Hematopoietic multipotent progenitor cell treated with erythropoietin and hydrocortisone succinate and interleukin-3 and kit ligand, for 8 days (in vitro differentiated cells): ENCODE measurements around the gene TSPAN32.

Experiments used
- DNase-seq: peaks from one replicate; pipeline ENCODE4 v3.0.0-alpha.2; 2015

The TSPAN32 gene

DNA sequence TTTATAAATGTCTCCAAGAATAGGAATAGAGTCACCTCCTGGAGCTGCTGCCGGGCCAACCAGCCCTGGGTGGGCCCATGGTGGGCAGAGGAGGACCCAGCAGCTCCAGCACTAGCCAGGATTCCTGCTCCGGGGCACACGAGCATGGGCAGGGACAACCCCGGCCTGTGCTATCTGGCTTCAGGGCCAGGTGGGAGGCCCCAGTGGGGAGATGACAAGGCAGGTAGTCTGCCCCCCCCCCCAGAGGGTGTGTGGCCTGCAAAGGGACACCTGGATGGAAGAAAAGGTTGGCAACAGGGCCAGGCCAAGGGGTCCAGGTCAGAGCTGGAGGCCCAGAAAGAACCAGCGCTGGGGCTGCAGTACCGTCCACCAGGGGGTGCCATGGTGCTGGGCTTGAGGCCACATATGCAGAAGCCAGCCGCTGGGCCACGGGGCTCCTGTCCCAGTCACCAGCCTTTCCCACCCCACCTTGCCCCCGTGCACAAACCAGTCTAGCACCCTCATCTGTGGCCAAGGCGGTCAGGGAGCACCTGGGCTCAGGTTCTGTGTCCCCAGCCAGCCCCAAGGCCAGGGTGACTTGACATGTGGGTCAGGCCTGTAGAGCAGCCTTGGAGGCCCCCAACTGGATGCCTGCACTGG is 3.4 kb downstream of the TSPAN32 start:
- DNase-seq = peak; percentile 80

GRCh38 chr11:2305788-2306451 is 4.1 kb downstream of the TSPAN32 start:
- no peak for DNase-seq

GRCh38 chr11:2306452-2306823 is 4.6 kb downstream of the TSPAN32 start:
- no peak for DNase-seq

DNA sequence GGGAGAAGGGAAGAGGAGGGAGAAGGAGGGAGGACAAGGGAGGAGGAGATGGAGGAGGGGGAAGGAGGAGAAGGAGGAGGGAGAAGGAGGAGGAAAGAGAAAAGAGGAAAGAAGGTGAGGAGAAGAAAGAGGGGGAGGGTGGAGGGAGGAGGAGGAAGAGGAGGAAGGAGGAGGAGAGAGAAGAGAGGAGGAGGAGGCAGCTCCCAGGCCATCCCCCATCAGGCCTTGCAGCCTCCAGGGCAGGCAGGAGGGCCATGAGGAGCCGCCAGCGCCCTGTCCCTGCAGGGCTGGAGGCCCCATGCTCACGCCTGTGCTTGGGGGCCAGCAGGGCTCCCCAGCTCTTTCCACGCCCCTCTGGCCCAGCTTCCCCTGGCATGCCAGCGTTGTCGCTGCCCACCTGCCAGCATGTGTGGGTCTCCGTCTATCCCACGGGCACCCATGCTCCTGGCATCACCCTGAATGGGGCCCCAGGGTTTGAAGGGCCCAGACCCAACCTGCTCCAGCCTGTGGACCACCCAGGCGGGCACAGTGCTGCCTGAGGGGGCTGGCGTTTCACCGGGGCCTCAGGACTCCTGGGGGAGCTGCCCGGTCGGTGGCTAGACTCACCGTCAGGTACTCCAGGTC is 5.2 kb downstream of the TSPAN32 start:
- no peak for DNase-seq

DNA sequence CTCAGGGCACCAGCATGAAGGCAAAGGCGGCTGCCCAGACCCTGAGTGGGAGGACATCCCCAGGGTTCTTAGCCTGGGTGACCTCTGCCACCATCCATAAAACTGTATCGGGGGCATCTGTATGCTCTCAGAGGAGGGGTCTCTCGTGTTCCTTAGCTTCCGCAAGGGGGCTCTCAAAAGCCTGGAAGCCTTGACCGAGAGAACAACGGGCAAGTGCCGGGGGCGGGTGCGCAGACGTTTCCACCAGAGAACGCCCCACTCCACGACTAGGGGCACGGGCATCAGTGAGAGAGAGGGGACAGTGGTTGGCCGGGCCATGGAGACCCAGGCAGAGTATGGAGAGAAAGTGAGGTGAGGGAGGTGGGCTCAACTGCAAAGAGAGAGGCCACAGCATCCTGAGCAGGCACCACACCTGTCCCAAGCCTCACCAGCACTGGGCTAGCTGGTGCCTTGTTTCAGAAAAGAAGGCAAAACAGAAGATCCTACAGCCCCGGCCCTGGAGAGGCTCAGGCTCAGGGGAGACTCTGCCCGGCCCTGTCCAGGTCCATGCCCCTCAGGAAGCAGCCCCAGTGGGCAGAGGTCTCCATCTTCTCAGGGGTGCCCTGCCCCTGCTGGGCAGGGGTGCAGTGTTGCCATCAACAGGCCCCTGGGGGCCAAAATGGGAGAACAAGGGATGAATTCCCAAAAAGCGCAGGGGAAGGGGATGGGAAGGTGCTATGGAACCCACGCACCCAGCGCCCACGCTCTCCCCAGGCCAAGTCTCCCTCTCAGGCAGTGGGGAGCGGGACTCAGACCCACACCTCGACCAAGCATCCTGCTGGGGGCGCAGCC is 5.9 kb downstream of the TSPAN32 start:
- DNase-seq = no peak

- DNase-seq = no peak
Measured at GRCh38 chr11:2308713-2309112, 6.9 kb downstream of the TSPAN32 start.

- peak; percentile 11 for DNase-seq
Measured at GRCh38 chr11:2309251-2310072, 7.6 kb downstream of the TSPAN32 start.

- DNase-seq = peak; percentile 3
Measured at GRCh38 chr11:2310073-2310785, 8.4 kb downstream of the TSPAN32 start.

- DNase-seq = peak; percentile 3
Measured at GRCh38 chr11:2310786-2311352, 9.1 kb downstream of the TSPAN32 start.

DNA sequence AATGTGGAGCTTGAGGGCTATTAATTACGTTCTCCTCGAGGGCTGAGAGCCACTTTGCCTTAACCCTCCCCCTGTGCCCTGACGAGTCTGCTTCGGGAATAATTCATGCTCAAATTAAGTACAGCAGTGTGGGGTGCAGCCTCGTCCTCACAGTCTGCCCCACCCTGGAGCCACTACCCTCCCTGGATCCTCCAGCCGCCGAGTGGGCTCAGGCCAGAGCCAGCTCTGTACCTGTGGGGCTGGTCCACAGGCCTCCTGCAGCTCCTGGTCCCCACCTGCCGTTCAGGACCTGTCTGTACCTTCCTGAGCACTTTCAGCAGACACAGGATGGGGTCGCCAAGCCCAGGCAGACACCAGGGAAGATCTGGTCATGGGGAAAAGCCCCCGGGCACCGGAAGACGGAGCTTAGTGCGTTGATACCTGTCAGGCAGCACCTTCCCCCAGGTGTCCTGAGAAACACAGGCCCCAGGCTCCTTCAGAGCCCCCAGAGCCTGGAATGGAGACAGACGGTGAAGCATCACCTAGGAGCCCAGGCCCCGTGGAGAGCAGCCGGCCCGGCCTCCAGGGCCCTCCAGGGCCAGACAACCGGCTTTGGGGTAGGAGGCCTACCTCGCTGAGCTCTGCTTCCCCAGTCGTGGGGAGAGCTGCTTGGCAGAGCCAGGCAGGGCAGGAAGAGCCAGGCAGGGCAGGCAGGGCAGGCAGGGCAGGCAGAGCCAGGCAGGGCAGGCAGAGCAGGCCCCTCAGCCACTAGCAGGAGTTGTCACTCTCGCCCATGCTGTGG is 9.7 kb downstream of the TSPAN32 start:
- peak; percentile 29 for DNase-seq

DNA sequence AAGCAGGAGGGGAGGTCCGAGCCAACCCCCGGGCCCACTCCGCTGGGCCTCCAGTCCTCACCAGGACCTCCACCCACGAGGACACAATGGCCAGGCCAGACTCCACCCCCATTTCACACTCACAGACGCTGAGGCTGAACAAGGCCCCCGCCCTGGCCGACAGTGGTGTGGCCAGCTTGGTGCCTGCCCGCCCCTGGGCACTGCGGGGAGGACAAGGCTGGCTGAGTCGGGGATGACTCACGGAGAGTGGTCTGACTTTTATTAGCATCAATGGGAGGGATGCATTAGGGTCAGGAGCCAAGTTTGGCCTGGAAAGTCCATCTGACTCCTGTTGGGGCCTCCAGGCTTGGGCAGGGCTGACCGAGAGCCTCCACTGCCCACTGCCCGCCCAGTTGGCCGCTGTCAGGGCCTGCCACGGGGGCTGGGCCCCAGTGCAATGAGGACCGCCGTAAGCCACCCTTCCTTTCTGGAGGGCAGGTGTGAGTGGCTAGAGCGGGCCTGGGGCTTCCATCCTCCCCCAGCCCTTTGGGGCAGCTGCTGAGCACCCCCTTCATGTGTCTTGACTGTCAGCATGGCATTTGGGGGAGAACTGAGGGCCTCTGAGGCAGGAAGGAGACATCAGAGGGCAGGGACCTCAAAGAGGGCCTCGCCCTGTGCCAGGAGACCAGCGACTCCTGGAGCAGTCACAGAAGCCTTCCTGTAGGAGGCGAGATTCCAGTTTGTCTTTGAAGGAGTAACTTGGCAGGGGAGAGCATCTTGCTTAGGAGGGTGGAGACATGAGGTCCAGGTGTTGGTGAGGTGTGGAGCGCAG is 10.6 kb downstream of the TSPAN32 start:
- peak; percentile 68 for DNase-seq

DNA sequence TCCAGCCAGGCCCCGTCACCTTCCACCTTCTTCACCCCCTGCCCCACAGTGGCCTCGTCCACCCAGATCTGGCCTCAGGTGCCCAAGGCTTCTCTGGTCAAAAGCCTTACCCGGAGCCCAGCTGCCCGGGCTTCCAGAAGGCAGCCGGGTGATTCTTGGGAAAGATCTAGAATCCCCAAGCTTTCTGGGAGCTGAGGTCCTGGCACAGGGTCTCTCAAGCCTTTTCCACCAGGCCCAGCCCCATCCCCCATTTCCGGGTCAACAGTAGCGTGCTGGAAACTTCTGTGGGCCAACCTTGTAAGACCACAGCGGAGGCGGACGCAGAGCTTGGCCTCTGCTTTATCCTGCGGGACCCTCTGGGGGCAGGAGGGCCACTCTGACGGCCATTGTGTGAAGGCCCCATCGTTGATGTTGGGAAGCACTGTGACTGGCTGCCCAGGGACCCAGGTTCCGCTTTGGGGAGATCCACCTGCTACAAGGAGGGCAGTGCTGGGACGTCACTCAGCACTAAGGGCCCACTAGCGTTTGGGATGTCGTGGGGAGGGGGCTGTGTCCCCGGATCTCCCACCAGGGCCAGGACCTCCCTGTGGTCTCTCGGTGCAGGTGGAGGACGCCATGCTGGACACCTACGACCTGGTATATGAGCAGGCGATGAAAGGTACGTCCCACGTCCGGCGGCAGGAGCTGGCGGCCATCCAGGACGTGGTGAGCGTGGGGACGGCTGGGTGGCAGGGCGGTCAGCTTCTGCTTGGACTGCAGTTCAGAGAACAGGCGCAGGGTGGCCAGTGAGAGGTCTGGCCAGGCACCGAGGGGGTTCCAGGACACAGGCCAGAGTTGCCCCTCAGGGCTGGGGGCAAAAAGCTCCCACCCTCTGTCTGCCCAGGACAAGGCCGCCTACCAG is 11.5 kb downstream of the TSPAN32 start:
- peak; percentile 9 for DNase-seq

DNA sequence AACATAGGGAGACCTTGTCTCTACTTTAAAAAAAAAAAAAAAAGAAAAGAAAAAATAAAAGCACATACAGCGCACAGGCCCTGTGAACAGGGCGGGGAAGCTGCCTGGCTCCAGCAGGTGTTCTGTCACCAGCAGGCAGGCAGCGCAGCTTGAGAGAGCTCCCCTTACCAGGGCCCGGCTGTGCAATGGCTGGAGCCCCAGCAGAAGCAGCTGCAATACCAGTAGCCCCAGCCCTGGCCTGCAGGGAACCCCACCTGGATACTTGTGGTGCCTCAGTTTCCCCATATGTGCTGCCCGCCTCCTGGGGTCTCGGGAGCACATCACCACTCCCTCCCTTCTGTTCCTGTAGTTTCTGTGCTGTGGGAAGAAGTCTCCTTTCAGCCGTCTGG is 12.3 kb downstream of the TSPAN32 start:
- no peak for DNase-seq

- DNase-seq = peak; percentile 87
Measured at GRCh38 chr11:2314525-2315394, 12.9 kb downstream of the TSPAN32 start.

- DNase-seq = no peak
Measured at GRCh38 chr11:2315395-2316168, 13.8 kb downstream of the TSPAN32 start.

DNA sequence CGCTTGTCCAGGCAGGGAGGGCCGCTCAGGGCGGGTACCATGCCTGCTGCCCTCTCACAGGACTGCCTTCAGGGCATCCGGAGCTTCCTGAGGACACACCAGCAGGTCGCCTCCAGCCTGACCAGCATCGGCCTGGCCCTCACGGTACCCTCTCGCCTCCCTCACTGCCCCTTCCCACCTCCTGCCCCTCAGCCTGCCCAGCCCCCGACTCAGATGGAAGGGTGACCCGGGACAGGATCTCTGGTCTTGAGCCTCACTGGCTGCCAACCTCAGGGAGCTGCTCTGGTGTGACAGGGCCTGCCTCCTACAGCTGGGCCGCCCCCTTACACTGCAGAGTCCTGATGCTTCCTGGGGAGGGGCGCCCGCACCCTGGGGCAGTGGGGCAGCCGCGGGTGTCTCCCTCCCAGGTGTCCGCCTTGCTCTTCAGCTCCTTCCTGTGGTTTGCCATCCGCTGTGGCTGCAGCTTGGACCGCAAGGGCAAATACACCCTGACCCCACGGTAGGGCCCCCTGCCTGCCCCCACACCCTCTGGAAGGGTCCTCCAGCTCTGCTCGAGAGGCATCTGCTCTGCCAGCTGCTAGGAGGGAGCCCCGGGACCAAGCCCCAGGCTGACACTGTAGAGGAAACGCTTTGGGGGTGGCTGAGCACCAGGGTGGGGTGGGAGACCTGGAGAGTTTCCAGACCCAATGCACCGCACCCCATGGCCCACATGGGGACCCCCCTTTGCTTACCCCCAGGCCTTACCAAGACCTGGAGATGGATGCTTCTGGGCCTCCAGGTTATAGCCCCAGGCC is 14.6 kb downstream of the TSPAN32 start:
- no peak for DNase-seq
